Osteocyte (in vitro differentiated cells): ENCODE results near the gene XIRP1. TPM values are rescaled to one million over a fixed set of nuclear protein-coding genes. Genes with fewer than 3 reads are reported as not detected.

Experiments
- DNase-seq: peaks from one replicate; pipeline ENCODE4 v3.0.0; 2021; ENCODE audit warnings: mixed read lengths; ENCODE audit not compliant: unreplicated experiment; ENCODE audit errors: extremely low spot score
- H3K27ac Mint-ChIP-seq: one replicate; pipeline ENCODE4 v1.8.0; 2021; ENCODE audit warnings: mild to moderate bottlenecking, mixed read lengths; ENCODE audit not compliant: unreplicated experiment
- H3K27me3 Mint-ChIP-seq: one replicate; pipeline ENCODE4 v1.8.0; 2021; ENCODE audit warnings: mixed read lengths; ENCODE audit not compliant: unreplicated experiment
- H3K36me3 Mint-ChIP-seq: one replicate; pipeline ENCODE4 v1.8.0; 2021; ENCODE audit warnings: mixed read lengths; ENCODE audit not compliant: unreplicated experiment
- H3K4me1 Mint-ChIP-seq: one replicate; pipeline ENCODE4 v1.8.0; 2021; ENCODE audit warnings: mixed read lengths; ENCODE audit not compliant: unreplicated experiment
- H3K4me3 Mint-ChIP-seq: one replicate; pipeline ENCODE4 v1.8.0; 2021; ENCODE audit warnings: mild to moderate bottlenecking, moderate library complexity, mixed read lengths; ENCODE audit not compliant: unreplicated experiment
- H3K9me3 Mint-ChIP-seq: one replicate; pipeline ENCODE4 v1.8.0; 2021; ENCODE audit warnings: mixed read lengths; ENCODE audit not compliant: unreplicated experiment
- CTCF ChIP-seq: fragments of 200-600 bp; sonication (generic); IDR thresholded peaks from 2 replicates; pipeline ENCODE4 v1.5.0; 2021; ENCODE audit warnings: antibody characterized with exemption, mild to moderate bottlenecking, moderate library complexity
- microRNA-seq: library from miRNA; unstranded; fragments of <30 nt; microRNA quantifications from one replicate; pipeline ENCODE4 v1.1.0, GENCODE V29; 2020; ENCODE audit not compliant: unreplicated experiment
- total RNA-seq: library from RNA; stranded (reverse); gene quantifications from 2 replicates; pipeline ENCODE4 v1.2.1, GENCODE V29; 2021

The XIRP1 gene
- total RNA-seq, 1 donor from 2014 or later: not detected

GRCh38 chr3:39136533-39137434 is 55.6 kb downstream of the XIRP1 start:
- no peak for TF ChIP-seq CTCF
- Mint-ChIP-seq H3K27me3 (no peaks in the 10 kb centered on the region), H3K27ac (no peak overlapping the region), H3K4me3 (no peak overlapping the region), H3K9me3 (no peaks in the 10 kb centered on the region), H3K4me1 (peaks cover 14% of the 10 kb centered on the region), H3K36me3 (peaks cover 2% of the 10 kb centered on the region)
- DNase-seq: no peak

GRCh38 chr3:39135170-39135805 is 57.1 kb downstream of the XIRP1 start:
- no peaks in the 10 kb centered on the region for H3K27me3 Mint-ChIP-seq
- H3K4me1 Mint-ChIP-seq: no peaks in the 10 kb centered on the region
- H3K4me3 Mint-ChIP-seq: no peak overlapping the region
- no peak for DNase-seq
- peaks cover 2% of the 10 kb centered on the region for H3K36me3 Mint-ChIP-seq
- TF ChIP-seq CTCF: no peak
- H3K9me3 Mint-ChIP-seq: no peaks in the 10 kb centered on the region
- H3K27ac Mint-ChIP-seq: no peak overlapping the region

- H3K9me3 Mint-ChIP-seq: no peaks in the 10 kb centered on the region
- DNase-seq: no peak
- no peak overlapping the region for H3K27ac Mint-ChIP-seq
- no peaks in the 10 kb centered on the region for H3K27me3 Mint-ChIP-seq
- H3K36me3 Mint-ChIP-seq: peaks cover 4% of the 10 kb centered on the region
- no peak overlapping the region for H3K4me3 Mint-ChIP-seq
- no peak for TF ChIP-seq CTCF
- no peaks in the 10 kb centered on the region for H3K4me1 Mint-ChIP-seq
Measured at GRCh38 chr3:39134305-39134704, 58.1 kb downstream of the XIRP1 start.

- DNase-seq: no peak
Measured at GRCh38 chr3:39133822-39134221, 58.6 kb downstream of the XIRP1 start.

More at GRCh38 chr3:39133822-39134221, 58.6 kb downstream of the XIRP1 start:
- H3K27ac Mint-ChIP-seq: no peak overlapping the region
- H3K27me3 Mint-ChIP-seq: no peaks in the 10 kb centered on the region
- peaks cover 4% of the 10 kb centered on the region for H3K36me3 Mint-ChIP-seq
- H3K4me3 Mint-ChIP-seq: no peak overlapping the region
- no peak for TF ChIP-seq CTCF
- H3K4me1 Mint-ChIP-seq: no peaks in the 10 kb centered on the region
- no peaks in the 10 kb centered on the region for H3K9me3 Mint-ChIP-seq

Small RNA genes within 50 kb of the gene (microRNA-seq; reads per million reads assigned to microRNA genes)
- not detected for gene MIR6822

Other genes with a start within 250 kb of the XIRP1 start
- 0.08 and 0.18 TPM in 2 replicates for gene SCN11A, start 140.7 kb downstream of the XIRP1 start, total RNA-seq
- gene WDR48, start 140.6 kb downstream of the XIRP1 start, total RNA-seq: 44.5 and 45.4 TPM in 2 replicates
- 54.3 and 62.1 TPM in 2 replicates for gene GORASP1, start 85.0 kb downstream of the XIRP1 start, total RNA-seq
- gene TTC21A, start 84.9 kb downstream of the XIRP1 start, total RNA-seq: 8.7 and 10.3 TPM in 2 replicates
- gene CSRNP1, start 39.0 kb downstream of the XIRP1 start, total RNA-seq: 12.8 and 15.1 TPM in 2 replicates
- not detected in 2 replicates for gene CX3CR1, start 87.4 kb upstream of the XIRP1 start, total RNA-seq
- gene CCR8, start 137.1 kb upstream of the XIRP1 start, total RNA-seq: not detected in 2 replicates
- 27.9 and 30.4 TPM in 2 replicates for gene SLC25A38, start 190.8 kb upstream of the XIRP1 start, total RNA-seq
- gene RPSA, start 214.1 kb upstream of the XIRP1 start, total RNA-seq: 991 and 1,002 TPM in 2 replicates